NCI-H128 (cell line): Measurements from ENCODE around the gene WDR82.

Experiments used
- DNase-seq: peaks from one replicate; lab custom pipeline; 2025; ENCODE audit not compliant: unreplicated experiment; lab: John Stamatoyannopoulos, UW

The WDR82 gene

GRCh38 chr3:52257911-52258310 is 20.5 kb downstream of the WDR82 start:
- DNase-seq, result no peak

DNA sequence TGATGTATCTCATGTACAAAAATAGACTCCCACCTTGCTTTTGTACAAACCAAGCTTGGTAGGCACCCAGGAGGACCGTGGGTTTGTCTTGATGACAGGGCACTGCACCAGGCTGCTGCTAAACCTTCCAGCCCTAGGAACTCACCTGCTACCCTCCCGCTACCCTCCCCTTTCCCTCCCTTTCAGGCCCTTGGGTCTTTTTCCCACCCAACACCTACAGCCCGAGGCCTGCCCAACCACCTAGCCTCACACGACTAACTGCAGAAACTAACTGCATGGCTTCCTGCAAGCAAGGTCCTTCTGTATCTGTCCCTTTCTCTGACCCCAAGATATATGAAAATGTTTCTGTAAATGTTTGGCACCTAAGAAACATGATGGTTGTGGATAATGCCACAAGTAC is 21.8 kb downstream of the WDR82 start:
- no peak for DNase-seq

- DNase-seq, result no peak
Observed at GRCh38 chr3:52256159-52256558, 22.3 kb downstream of the WDR82 start.

DNA sequence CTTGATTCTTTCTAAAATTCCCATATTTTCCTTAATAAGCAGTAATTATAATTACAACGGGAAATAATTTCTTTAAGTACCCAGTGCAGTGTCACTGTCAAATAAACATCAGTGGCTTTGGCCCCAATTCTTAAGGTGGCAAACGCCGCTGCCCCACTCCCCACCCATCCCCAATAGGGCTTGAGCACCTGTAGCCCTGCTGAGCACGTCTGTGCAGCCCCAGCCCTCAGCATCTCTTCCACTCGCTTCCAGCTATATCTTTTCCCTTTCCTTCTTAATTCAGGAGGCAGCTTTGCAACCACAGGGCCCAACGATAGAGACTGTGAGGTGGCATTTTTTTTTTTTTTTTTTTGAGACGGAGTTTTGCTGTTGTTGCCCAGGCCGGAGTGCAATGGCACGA is 23.8 kb downstream of the WDR82 start:
- no peak for DNase-seq

DNA sequence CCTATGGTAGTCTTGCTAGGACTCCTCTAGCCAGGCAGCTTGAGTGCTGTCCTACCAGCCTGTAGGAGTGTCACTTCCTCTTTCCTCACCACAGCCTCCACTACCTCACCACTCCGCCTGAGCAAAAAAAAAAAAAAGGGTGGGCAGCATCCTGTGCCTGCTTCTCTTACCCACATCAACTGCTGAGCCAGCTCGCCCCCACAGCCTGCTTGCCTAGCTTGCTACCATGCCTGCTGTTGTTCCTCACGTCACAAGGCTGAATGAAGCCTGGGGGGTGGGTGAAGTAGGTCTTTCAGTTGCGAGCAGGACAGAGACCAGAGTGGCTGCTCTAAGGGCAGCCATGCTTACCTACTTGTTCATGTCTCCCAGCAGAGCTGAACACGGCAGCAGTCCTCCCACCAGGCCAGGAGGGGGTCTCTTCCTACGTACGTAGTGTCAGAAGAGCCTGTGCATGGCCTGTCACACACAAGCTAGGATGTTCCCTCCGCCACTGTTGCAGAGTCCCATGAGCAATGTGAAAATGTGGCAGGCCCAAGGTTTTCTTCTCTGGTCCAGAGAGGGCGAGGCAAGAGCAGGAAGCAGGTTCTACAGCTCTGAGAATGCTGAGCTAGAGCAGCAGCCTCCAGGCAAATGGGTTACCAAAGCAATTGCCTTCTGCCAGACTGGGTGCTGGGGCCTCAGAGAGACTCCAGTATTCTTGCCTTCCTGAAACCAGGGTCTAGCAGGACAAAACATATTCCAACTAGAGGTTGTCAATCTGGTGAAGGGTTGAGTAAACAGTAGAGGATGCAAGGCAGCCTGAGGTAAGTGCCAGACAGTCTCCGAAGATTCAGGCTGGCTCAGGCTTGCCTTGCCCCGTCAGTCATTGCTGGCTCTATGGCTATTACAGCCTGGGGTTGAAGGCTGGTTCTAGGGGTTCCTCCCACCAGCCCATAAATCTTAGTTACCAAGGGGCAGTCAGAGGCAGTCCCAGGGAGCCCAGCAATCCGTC is 24.8 kb downstream of the WDR82 start:
- no peak for DNase-seq

- no peak for DNase-seq
Observed at GRCh38 chr3:52250122-52250521, 28.3 kb downstream of the WDR82 start.

GRCh38 chr3:52249683-52250082 is 28.8 kb downstream of the WDR82 start:
- no peak for DNase-seq

DNA sequence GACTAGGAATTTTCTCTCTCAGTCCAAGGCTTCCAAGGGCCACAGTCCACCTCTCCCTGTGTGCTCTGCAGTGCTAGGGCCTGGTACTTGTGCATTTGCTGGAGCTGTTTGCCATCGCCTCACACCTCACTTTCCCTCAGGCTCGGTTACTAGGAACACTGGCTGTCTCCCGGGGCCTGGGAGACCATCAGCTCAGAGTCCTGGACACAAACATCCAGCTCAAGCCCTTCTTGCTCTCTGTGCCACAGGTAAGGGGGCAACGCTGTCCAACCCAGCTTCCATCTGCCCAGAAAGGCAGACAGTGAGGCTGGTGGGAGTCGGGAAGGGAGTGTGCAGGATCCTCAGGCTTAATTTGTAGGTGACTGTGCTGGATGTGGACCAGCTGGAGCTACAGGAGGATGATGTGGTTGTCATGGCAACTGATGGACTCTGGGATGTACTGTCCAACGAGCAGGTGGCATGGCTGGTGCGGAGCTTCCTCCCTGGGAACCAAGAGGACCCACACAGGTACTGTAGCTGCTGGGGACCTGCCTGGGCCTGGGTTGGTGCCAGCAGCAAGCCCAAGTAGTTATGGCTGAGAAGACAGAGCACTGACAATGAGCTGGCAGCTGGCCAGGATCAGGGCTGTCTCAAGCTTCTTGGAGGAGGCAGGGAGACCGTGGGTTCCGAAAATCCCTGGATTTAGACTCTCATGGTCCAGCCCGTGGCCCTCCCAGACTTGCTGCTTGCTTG is 29.5 kb downstream of the WDR82 start:
- DNase-seq, result no peak

- DNase-seq, result no peak
Observed at GRCh38 chr3:52248165-52248541, 30.3 kb downstream of the WDR82 start.

DNA sequence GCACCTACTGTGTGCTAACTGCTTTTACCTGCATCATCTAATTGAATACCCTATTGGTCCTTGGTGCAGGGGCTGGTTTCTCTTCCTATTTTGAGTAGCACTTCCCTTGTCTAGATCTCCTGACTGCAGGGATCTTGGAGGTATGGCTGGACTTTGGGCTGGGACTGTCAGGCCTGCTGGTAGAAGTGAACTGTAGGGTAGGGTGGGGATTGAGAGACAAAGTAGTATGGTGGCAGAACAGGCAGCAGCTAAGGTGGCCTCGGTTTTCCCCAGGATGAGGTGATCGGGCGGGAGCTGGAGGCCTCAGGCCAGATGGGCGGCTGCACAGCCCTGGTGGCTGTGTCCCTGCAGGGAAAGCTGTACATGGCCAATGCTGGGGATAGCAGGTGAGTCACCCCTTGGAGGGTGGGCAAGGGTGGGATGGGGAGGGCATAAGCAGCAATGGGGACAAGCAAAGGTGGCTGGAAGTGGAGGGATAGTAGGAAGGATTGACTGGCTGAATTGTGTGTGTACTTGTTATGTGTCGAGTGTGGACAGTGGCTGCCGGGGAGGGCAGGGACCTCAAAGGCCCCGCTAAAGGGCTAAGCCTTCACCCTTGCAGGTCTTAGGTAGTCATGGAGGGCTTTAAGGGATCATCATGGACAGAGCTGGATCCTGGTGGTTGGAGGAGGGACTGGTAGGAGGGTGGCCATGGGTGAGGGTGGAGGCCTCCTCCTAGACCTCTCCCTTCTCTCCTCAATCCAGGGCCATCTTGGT is 30.9 kb downstream of the WDR82 start:
- DNase-seq, result no peak

DNA sequence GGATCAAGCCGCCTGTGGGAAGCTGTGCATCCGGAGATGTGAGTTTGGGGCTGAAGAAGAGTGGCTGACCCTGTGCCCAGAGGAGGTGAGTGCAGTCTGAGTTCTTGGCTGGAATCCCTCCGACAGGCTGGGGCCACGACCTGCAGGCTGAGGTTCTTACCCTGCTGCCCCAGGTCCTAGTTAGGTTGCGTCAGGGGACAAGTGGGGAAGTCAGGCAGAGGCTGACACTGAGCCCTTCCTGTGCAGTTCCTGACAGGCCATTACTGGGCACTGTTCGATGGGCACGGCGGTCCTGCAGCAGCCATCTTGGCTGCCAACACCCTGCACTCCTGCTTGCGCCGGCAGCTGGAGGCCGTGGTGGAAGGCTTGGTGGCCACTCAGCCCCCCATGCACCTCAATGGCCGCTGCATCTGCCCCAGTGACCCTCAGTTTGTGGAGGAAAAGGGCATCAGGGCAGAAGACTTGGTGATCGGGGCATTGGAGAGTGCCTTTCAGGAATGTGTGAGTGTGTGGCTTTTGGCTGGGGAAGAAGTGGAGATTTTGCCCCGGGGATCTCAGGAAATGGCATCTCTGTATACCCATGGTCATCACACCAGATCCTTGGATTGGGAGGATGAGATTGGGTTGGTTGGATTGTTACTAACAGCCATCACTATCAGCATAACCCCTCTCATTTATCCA is 31.6 kb downstream of the WDR82 start:
- no peak for DNase-seq

GRCh38 chr3:52246264-52246620 is 32.2 kb downstream of the WDR82 start:
- no peak for DNase-seq

DNA sequence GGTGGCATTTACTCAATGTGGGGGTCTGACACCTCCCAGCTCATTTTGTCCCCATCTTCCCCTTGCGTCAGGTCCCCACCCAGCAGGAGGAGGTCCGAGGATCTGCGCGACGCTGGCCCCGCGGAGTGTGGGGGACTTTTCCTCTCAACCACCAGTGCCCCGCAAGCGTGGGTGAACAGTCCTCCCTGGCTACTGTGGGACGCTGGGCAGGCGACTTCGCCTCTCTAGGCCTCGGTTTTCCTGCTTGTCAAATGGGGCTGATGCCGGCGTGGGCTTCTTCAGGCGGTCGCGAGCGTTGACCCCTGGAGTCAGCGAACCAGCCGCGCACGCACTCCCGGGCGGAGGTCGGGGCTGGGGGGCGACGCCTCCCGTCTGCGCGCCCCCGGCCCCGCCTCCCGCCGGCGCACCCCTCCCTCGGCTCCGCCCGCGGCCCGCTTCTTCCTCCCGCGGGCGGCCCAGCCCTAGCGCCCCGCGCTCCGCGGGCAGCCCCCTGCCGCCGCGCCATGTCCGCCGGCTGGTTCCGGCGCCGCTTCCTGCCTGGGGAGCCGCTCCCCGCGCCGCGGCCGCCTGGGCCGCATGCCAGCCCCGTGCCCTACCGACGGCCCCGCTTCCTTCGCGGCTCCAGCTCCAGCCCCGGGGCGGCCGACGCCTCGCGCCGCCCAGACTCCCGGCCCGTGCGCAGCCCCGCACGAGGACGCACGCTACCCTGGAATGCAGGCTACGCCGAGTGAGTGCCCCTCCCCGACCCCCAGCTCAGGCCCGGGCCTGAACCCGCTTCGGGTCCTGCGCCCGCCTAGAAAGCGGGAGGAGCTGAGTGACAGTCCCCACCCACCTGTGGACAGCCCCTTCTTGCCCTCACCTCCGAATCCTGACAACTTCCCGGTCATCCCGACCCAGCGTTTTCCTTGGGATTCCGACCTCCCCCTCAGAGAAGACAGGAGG is 32.9 kb downstream of the WDR82 start, which contains the start of gene PPM1M:
PPM1M (plus strand) TSS at position 438 of the 942 bp plus-strand sequence; CDS start at position 504, 66 bp downstream.
- DNase-seq, result no peak

DNA sequence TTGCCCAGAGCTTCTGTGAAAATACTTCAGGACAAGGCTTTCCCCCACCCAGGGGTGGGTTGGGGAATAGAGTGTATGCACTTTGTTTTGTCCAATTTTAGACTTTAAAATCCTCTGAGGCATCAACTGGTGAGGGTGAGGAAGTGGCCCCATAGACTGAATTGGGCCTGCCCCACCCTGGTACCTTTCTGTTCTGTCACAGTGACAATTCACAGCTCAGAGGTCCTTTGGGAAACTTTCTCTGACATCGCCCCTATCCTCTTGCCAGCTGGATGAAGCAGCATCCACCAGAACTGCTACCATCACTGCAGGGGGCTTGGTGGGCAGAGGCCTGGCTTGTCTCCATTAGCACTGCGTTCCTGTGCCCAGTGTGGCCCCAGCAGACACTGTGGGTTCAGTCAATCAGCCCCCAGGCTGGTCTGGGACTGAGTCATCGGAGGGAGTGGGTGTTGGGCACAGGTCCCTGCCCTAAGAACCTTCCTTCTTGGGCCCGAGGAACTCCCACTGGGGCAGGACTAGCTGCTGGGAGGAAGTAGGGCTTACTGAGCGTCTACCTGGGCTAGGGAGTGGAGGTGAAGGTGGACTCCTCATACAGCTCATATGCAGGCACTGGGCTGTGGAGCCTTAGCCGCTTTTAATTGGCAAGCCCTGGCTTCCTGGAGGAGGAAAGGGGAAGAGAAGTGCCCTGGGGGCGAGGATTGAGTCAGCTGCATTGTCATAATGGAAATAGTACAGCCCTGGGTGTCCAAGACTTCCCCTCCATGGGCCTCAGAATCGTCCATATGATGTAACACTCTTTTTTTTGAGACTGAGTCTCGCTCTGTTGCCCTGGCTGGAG is 34.4 kb downstream of the WDR82 start:
- no peak for DNase-seq

- no peak for DNase-seq
Observed at GRCh38 chr3:52242039-52242438, 36.4 kb downstream of the WDR82 start.

DNA sequence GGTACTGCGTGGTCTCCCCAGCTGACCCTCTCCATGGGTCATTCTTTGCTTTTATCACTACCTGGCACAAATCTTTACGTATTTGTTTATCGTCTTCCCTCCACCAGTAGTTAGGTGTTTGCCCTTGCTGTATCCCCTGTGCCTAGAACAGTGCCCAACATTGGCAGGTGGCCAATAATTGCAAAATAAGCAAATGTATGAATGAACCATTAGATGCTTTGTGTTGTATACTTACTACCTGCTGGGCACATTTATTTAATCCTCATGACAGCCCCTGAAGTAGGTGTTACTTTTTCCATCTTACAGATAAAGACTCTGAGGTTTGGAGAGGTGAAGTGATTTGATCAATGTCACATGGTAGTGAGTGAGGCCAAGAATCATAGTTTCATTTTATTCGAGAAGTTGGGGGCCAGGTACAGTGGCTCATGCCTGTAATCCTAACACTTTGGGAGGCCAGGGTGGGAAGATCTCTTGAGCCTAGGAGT is 37.5 kb downstream of the WDR82 start:
- DNase-seq, result no peak

DNA sequence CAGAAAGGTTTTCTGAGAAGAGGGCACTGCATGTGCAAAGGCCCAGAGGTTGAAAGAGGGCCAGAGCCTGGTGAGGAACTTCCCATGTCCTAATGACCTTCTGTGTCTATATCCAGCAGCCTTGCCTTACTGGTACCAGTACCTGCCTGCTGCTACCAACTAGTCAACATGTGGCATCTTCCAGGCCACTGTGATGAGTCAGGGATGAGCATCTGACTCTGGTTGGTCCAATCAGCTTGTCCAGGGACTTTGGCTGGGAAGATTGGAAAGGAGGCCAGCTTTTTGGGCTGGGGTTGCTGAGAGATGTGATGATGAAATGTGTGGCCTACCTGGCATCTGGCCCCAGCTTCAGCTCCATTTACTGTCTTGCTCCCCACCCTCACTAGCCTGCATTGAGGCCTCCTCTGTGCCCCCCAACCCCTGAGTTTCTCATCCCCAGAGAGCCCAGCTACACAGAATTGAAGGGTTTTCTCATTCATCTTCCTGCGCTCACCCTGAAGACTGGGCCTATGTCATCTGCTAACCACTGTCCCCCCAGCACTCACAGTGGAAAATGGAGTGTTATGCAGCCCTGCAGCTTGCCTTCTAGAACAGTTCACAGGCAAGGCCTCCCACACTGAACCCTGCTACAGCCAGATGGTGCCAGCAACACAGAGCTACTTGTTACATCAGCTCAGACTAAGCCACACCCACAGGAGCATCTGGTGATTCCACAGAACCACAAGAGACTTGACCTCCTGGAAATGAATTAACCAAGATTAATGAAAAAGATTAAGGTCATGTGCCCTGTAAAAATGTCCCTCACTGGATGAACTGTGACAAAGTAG is 38.2 kb downstream of the WDR82 start:
- DNase-seq, result no peak
